ENCODE measurements around the gene CYBB.
A peak's percentile ranks its signal among the peaks of the same experiment; 100 is the strongest.

CYBB gene

DNA sequence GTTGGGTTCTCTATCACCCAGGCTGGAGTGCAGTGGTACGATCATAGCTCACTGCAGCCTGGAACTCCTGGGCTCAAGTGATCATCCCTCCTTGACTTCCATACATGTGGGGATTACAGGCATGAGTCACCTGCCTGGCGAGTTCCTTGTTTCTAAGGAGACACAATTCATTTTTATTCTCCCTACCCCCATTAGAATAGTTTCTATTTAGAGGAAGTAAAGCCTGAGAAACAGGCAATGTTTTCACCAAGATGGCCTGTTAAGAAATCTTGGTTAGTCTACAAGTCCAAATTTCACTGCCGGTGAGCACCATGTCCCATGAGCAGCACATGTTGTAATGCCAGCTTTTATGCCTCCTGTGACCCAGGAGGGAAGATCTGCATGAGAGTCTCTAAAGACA is 5.7 kb downstream of the CYBB start:
- peak in 2 of 56 donors; percentile 0 for DNase-seq

DNA sequence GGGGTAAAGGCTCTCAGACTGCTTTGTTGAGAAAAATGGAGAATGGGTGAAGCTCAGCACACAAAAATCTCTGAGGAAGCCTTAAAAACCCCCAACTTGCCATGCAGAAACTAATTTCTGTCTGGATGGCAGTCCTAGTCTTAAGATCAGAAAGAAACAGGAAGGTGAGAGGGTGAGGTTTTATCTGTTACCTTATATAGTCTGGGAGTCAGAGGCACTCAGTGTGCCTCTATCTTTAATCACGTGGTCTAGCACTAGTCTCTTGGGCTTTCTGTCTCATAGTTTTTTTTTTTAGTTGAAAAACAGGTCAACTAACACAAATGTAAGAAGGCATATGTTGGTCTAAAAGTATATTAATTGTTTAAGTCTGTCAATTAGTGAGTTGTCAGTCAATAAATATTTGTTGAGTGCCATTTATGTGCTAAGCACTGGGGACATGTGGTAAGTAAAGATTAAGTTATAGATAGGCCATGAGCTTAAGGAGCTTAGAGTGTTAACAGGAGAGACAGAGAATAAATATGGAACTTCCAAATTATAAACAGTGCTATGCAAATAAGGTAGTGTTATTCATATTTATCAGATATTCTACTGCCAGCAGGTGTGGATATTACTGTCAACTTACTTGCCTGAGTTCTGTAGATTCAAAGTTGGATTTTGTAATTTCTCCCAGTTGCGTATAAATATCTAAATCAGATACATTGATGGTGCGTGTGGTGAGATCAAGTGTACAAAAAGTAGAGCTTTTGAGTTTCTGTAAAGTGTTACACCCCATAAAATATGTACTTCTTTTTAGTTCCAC is 7.0 kb downstream of the CYBB start:
- no peak for DNase-seq

DNA sequence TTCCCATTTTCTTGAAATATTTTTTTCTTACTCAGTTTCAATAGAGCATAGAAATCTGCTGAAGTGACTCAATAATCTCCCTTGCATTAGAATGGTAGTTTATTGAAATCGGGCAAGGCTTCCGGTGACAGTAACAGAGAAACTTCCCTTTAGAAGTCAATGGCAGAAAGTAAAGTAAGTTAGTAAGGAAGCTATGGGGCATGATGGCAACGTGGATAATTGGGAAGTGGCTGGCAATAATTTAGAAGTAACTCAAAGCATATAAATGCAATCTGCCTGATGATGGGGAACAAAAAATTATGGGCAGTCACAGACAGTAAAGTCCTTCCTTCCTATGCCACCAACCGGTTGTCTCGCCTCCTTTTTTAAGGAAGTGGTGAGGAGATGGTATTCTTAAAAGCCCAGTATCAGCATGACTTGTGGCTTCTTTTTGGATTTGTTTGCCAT is 7.6 kb downstream of the CYBB start:
- no peak for DNase-seq

DNA sequence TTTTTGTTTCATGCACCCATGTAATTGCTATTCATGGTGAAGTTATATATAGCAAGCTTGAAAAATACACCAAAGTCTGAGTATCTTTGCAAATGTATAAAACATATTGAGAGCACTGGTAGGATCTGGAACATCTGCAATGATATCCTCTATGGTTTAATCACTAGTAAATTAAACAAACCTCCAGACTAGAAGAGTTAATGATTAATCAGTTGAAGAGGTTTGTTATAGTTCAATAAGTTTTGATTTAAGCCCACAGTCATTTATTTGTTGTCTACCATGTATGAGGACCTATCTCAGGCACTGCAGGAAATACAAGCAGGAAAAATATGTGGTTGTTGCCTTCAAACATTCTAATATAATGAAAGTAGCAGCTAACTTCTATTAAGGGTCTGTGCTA is 16.5 kb downstream of the CYBB start:
- no peak for DNase-seq

DNA sequence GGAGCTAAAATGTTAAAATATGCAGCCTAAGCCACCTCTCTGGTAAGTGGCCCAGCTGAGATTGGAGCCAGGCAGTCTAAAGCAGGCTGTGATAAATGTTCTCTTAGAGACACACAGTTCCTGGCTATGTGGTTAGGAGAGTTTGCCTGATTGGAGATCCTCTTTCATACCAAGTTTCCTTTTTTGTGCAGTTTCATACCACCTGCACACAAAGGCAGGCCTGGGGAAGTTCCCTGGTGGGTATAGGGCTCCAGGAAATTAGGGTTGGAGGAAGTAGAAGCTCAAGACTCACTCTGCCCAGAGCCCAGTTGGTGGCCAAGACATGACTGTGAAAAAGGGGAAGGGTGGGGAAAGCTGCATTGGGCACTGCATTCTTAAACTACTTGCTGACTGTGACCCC is 16.9 kb downstream of the CYBB start:
- peak in 11 of 56 donors; percentile 0 to 15 (median 7) for DNase-seq

DNA sequence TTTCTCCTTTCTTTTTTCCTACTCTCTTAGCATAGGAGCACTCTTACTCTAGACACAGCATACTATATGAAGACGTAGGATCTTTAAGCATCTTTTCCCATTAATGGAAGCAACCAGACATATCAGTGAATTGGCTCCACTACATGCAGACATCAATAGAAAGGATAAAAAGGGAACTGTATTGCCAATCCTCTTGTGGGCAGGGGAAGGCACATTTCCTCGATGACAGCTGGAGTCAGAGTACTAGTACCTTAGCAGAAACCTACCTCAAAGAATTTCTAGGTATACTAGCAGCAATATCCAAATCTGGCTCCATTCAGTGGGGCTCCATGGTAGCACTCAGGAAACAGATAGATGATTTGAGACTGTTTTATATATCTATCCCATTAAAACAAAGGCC is 20.1 kb downstream of the CYBB start:
- no peak for DNase-seq

DNA sequence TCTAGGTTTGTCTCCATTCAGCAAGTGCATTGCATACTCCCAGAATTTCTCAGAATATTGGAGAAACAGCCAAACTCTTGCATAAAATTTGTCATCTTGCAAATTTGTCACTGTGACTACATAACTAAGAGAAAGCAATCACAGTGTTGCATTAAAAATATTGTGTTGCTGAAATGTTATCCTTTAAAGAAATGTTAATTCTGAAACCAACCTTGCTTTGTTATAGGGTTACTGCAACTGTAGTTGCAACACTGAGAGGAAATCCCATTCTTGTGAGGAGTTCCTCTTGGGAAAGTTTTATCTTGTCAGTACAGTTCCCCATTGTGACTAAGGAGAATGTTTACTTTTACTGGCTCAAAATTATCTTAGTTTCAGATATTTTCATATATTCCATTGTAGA is 20.9 kb downstream of the CYBB start:
- no peak for DNase-seq

DNA sequence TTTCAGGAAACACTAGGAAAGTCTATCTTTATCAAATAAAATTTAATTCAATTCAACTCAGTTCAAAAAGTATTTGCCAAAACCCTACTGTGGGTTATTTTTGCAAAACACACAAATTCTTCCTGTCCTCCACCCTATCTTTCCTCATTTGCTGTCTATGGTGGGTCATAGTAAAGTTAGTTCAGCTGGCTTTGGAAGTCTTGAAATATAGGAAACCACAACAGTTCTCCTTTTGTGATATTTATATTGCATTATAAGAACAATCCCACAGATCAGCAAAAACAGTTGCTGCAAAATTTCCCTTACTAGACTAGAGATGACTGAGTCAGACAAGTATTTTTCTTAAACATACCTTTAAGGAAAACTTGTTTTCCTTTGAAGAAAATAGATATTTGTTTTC is 22.2 kb downstream of the CYBB start:
- DNase-seq = no peak

DNA sequence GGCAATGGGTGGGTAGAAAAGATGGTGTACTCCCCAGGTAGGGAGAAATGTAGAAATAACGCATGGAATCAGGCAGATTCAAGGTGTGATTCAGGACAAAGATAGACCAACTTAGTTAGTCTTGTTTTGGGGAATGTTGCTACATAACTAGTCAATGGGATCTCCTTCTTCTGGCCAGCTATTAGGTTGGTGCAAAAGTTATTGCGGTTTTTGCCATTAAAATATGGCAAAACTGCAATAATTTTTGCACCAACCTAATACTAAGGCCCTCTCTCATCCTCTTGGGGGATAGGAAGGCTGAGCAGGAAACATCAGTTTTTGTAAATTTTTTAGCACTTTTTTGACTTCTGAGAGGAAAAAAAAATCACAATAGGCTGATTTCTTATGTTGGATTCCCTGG is 23.2 kb downstream of the CYBB start:
- no peak for DNase-seq

DNA sequence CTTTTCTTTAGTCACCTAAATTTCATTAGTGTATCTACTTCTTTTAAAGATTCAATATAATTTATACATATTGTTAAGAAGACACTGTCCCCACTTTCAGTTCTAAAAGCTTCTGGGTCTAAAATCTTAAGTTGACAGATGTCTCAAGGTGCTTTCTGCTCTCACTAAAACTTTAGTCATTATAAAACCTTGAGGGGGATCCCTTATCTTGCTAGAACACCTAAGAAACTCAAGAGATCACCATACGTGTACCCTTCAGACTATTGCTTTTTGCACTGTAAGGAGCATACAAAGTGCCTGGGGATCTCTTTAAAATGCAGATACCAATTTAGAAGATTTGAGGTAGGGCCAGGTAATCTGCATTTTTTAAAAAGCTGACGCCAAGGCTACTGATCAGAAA is 30.1 kb downstream of the CYBB start:
- DNase-seq = no peak

DNA sequence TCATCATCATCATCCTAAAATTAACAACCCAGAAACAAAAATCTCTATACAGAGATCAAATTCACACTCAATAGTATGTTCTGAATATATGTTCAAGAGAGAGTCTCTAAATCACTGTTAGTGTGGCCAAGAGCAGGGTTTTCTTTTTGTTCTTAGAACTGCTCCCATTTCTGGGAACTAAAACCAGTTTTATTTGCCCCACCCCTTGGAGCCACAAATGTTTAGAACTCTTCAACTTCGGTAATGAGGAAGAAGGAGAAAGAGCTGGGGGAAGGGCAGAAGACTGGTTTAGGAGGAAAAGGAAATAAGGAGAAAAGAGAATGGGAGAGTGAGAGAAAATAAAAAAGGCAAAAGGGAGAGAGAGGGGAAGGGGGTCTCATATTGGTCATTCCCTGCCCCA is 32.3 kb downstream of the CYBB start:
- DNase-seq = no peak

DNA sequence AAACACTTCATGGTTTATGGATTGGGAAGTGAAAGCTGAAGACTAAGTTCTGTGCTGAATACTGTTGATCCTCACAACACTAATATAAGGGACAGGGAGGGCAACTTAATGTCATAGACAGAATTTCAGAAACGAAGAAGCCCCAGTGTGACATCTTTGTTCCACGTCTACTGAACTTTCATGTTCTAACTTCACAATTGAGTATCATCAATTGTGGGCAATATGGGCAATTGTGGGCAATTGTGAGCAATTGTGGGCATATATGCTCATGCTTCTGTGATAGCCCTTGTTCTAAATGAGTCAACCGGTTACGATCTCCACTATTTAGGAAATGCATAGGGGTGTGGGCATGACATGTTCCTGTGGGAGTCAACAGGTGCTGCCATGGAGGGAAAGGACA is 33.7 kb downstream of the CYBB start:
- DNase-seq = no peak

DNA sequence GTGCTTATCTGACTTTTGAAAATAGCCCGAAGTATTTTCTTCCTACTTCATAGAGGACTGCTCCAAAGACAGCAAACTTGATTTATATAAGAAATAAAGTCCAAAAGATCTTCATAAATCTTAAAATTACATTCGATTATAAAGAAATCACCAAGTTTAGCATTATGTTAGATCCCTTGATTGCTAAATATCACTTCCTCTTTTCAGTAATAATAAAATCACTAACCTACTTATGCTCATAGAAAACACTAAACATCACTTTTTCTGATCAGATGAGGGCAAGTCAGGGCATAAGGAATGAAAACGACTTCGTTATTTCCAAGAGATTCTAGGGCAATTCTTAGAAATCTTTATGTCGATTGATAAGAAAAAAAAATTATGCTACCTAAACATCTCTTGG is 35.5 kb downstream of the CYBB start:
- DNase-seq = no peak

DNA sequence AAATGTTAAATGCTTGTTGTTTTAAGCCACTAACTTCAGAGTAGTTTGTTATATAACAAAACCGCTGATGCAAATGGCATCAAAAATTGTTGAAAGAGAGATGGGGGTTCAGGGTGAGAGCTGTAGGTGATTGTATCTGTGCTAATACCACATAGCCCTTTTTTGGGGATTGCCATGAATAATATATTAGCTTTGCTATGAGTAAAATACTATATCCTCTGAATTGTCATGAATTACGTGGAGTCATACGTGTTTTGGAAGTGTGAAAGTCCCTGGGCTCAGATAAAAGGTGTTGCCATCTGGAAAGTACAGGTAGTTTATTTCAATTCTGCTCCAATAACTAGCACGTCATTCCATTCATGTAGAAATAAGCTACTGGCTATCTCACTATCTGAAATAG is 36.9 kb downstream of the CYBB start:
- no peak for DNase-seq

DNA sequence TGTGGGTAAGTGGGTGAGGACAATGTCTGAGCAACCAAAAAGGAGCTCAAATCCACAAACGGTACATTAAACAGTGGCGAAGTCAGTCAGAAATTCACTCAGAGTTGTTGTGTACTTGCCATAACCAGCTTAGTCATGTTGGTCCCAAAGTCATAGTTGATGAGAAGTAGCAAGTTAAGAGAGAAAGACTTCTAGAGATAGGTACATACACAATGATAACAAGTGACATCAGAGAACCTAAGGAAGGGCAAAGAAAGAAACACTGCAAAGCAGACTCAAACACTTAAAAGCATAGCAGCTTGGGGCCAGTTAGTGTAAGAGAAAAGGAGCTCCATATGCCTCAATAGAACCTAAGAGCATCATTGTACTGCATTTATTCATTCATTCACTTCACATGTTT is 37.3 kb downstream of the CYBB start:
- no peak for DNase-seq

DNA sequence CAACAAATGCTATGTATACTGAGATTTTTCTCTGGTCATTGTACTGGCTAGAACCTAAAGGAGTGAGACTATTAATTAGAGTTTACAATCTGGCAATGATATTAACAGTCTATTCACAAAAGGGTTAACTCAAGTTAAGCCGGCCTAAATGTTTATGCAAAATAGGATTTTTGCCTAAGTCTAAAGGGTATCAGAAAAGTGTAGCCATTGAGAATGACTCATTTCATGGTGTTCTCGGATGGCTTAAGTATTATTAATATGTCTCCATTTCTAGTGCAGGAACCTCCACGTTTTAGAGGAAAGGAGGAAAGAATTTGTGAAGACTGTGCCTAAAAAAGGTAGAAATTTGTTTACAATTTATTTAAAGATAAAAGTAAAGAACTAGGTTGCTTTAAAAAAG is 37.7 kb downstream of the CYBB start:
- DNase-seq = no peak

DNA sequence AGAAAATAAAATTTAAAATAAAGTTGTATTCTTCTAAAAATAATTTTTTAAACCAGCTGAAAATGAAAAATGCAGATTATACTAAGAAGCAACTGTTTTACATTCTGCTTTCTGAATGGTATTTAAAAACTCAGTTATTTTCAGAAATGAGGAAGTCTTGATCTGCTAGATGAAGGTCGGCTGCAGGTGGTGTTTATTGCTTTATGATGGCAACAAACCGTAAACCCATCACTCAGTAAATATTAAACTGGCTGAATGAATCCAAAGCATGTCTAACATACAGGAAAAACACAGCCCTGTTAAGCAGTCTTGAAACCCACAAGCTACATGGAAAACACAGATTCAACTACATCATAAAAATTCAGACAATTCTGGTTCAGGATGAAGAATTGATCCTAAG is 38.2 kb downstream of the CYBB start:
- DNase-seq = no peak

DNA sequence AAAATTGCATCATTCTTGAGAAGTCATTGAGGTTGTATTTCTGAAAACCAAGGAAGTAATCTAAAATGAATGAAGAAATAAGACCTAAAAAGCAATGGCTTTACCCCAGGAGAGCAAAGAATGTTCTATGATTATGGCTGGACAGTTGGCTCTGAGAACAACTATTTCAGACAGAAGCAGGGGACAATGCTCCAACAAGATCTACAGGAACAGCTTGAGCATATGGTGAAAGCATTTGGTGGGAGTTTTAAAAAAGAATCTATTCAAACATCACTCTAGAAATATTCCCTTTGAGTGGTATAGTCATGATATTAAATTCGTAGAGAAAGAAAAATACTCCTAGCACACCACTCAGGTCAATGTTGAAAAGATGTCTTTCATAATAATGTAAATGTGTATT is 40.8 kb downstream of the CYBB start:
- DNase-seq = no peak

DNA sequence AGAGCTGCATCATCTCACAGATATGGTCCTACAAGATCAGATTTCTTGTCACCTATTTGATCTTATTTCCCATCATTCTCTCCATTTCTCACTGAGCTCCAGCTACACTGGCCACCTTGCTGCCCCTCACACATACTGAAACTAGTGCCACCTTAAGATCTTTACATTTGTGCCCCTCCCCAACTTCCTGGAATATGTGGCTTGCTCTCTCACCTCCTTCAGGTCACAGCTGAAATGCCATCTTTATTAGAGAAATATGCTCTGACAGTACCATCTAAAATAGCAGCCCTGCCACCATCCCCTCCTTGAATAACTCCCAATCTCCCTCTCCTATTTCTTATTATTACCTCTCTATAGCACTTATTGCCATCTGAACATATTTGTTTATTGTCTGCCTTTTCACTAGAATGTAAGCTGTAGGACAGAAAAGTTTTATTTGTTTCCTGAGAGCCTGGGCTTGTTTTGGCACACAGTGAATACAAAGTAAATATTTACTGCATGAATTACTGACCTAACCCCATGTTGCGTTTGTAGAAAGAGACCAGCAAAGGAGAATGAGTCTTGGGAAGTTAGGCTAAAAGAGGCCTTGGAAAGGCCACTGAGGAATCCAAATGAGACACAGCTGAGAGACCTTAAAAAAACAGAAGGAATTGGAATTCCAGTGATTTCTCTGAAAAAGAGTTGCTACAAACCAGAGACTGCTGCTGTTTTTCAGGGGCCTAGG is 44.8 kb downstream of the CYBB start:
- DNase-seq = no peak

DNA sequence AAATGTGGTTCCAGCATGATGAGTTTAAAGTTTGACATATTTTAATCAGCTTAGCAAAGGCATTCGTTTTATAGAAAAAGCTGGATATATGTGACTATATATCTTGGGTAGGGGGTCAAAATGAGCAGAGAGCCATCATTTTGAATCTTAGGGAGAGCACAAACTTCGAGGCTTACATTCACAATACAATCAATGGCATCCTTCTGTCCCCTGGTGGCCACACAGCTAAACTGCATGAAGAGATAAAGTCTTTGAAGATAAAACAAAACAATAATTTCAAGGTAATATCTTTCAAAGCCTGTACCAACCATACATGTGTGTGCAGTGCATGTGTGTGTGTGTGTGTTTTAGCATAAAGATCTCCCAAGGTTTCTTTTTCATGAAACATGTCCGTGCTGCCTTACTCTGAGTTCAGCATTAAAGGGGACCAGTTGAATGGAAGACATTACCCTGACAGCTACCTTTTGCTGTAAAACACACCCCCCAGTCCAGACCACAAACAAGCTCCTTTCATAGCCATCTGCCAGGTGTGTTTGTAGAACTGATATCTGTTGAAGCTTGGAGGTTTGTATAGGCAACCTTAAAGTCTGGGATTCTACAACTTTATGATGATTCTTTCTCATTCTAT is 45.5 kb downstream of the CYBB start:
- peak in 24 of 56 donors; percentile 0 to 65 (median 1) for DNase-seq

DNA sequence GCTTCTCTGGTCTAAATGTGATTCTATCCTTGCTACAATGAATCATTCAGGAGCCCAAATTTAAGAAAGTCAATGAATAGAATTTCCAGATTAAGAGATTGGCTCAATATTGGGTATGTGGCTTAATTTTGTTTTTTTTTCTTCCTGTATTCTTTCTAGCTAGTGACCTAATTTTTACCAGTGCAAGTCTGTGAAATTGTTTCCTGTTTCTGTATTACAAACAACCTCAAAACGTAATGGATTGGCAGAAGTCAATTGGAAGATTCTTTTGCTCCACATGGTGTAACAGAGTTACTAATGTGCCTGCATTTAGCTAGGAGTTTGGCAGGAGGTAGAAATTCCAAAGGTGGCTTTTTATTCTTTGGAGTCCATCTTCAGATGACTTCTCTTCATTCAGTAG is 49.9 kb downstream of the CYBB start:
- DNase-seq = no peak

DNA sequence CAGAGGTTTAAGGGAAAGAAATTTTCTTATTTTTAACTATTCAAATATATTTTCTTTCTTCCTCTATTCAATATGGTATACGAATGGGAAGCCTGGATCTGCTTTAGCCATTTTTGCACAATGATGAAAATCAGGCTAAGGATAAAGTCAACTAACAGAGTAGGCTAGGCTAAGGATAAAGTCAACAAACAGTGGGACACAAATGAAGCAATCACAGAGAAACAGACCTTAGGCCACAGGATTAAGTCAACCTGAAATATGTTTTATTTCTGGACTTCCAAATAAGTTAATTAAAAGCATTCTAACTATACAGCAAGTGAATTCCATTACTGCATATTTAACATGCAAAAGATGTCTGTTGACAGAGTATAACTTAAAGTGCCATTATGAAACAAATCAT is 50.5 kb downstream of the CYBB start:
- DNase-seq = no peak

DNA sequence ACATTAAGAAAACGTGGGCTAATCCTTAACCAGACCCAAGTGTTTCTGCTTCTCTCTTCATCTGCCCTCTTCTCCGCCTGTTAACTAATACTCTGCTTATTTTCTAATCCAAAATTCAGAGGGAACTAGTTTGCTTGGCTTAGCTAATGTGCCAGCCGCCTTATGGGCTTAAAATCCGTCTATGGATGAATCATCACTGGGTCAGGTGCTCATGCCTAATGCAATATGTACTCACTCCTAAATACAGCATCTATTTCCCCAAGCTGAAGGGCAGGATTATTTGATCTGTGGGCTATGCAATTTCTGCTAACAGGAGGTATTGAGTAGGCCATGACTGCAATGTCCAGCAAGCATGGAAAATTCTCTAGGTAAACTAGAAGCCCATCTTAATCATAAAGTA is 55.1 kb downstream of the CYBB start:
- no peak for DNase-seq

Measured in nucleus accumbens (tissue), 56 donors.